Vagina (tissue), 2 donors: ENCODE data around the gene SWAP70. TPM values are rescaled to one million over a fixed set of nuclear protein-coding genes. Genes with fewer than 3 reads are reported as not detected.
"Not testable (repeated sequence)": the region's sequence is repeated elsewhere in the genome, so short reads cannot be mapped to it uniquely, and the experiment has no call there.

Source experiments
- DNase-seq, 2 donors: peaks; one replicate each; pipeline ENCODE4 v3.0.0-alpha.2; 2017; ENCODE audit errors: extremely low spot score in 2 of 2
- H3K27ac ChIP-seq: fragments of 200-600 bp; sonication (generic); one replicate; pipeline ENCODE4 v1.5.1; 2019
- H3K27me3 ChIP-seq: fragments of 200-600 bp; sonication (generic); one replicate; pipeline ENCODE4 v1.5.1; 2019
- H3K36me3 ChIP-seq, 2 donors: fragments of 200-600 bp; sonication (generic); one replicate each; pipeline ENCODE4 v1.5.1; 2017 to 2019
- H3K4me1 ChIP-seq: fragments of 200-600 bp; sonication (generic); one replicate; pipeline ENCODE4 v1.5.1; 2019
- H3K4me3 ChIP-seq, 2 donors: fragments of 200-600 bp; sonication (generic); 1 replicate in 1 of 2; 2 replicates in 1 of 2; pipeline ENCODE4 v1.5.1; 2016 to 2019
- H3K9me3 ChIP-seq: fragments of 200-600 bp; sonication (generic); one replicate; pipeline ENCODE4 v1.5.1; 2019
- CTCF ChIP-seq, 3 experiments: fragments of 450-650 bp in 2 of 3; fragments of 200-600 bp in 1 of 3; sonication (generic) in 1 of 3; IDR thresholded peaks; one replicate each; pipeline ENCODE4 v1.5.1; 2017 to 2019; ENCODE audit warnings: antibody characterized with exemption in 3 of 3, mild to moderate bottlenecking in 2 of 3, moderate library complexity in 2 of 3
- POLR2A ChIP-seq, 2 donors: fragments of 450-650 bp; IDR thresholded peaks; one replicate each; pipeline ENCODE4 v1.6.1; 2017; ENCODE audit warnings: antibody characterized with exemption in 2 of 2, mild to moderate bottlenecking in 2 of 2, moderate library complexity in 2 of 2
- POLR2AphosphoS5 ChIP-seq, 2 donors: sonication (generic); formaldehyde crosslinking; IDR thresholded peaks; one replicate each; pipeline ENCODE4 v1.9.0; 2017; ENCODE audit warnings: antibody characterized with exemption in 2 of 2, mild to moderate bottlenecking in 2 of 2, low read depth in 1 of 2; ENCODE audit not compliant: insufficient read depth in 1 of 2
- intact Hi-C: fragments of 100-400 bp; cut with DNase I; formaldehyde crosslinking; loops from one replicate; pipeline ENCODE4 v1.15.1; 2023
- total RNA-seq: library from RNA; depleted of rRNA; stranded (reverse); fragments of >200 nt; gene quantifications from one replicate; pipeline ENCODE4 v1.2.3, GENCODE V29; 2016

The SWAP70 gene
- total RNA-seq, 1 donor from 2014 or later: 32.2 TPM

- no peak overlapping the region for H3K27ac ChIP-seq
- no peak for TF ChIP-seq CTCF (IDR thresholded peaks at IDR 0.05)
- no peak for TF ChIP-seq POLR2AphosphoS5 (IDR thresholded peaks at IDR 0.05; ENCODE audit: insufficient read depth in 1 of 2, low read depth in 1 of 2)
- no peak for TF ChIP-seq POLR2A (IDR thresholded peaks at IDR 0.05)
- no peak for DNase-seq
- H3K27me3 ChIP-seq: no peaks in the 10 kb centered on the region
- H3K9me3 ChIP-seq: no peaks in the 10 kb centered on the region
- H3K36me3 ChIP-seq: peaks cover 0 to 36% of the 10 kb centered on the region in 2 donors
- intact Hi-C loops: no loop called here
- no peaks in the 10 kb centered on the region for H3K4me1 ChIP-seq
- H3K4me3 ChIP-seq: no peak overlapping the region
Observed at GRCh38 chr11:9740202-9740883, 76.5 kb downstream of the SWAP70 start.

GRCh38 chr11:9741260-9741659, 77.4 kb downstream of the SWAP70 start:
- DNase-seq: no peak
- intact Hi-C loops: no loop called here
- no peaks in the 10 kb centered on the region for H3K9me3 ChIP-seq
- peaks cover 0 to 40% of the 10 kb centered on the region in 2 donors for H3K36me3 ChIP-seq
- H3K27ac ChIP-seq: no peak overlapping the region
- TF ChIP-seq CTCF (IDR thresholded peaks at IDR 0.05) (no peak), POLR2AphosphoS5 (IDR thresholded peaks at IDR 0.05; ENCODE audit: insufficient read depth in 1 of 2, low read depth in 1 of 2) (no peak), POLR2A (IDR thresholded peaks at IDR 0.05) (no peak)
- no peaks in the 10 kb centered on the region for H3K4me1 ChIP-seq
- H3K27me3 ChIP-seq: no peaks in the 10 kb centered on the region
- no peak overlapping the region for H3K4me3 ChIP-seq

GRCh38 chr11:9743512-9743911, 79.6 kb downstream of the SWAP70 start:
- H3K27ac ChIP-seq, H3K9me3 ChIP-seq, intact Hi-C loops, H3K27me3 ChIP-seq, H3K4me1 ChIP-seq, DNase-seq, H3K4me3 ChIP-seq: not testable (repeated sequence)
- peaks cover 0 to 29% of the 10 kb centered on the region in 2 donors for H3K36me3 ChIP-seq

GRCh38 chr11:9745411-9746211, 81.7 kb downstream of the SWAP70 start:
- intact Hi-C loops: no loop called here
- Histone ChIP-seq H3K4me1 (no peaks in the 10 kb centered on the region), H3K27ac (no peak overlapping the region), H3K27me3 (no peaks in the 10 kb centered on the region), H3K9me3 (no peaks in the 10 kb centered on the region), H3K36me3 (peaks cover 0 to 34% of the 10 kb centered on the region in 2 donors), H3K4me3 (no peak overlapping the region)
- TF ChIP-seq POLR2A (IDR thresholded peaks at IDR 0.05) (no peak), CTCF (IDR thresholded peaks at IDR 0.05) (no peak), POLR2AphosphoS5 (IDR thresholded peaks at IDR 0.05; ENCODE audit: insufficient read depth in 1 of 2, low read depth in 1 of 2) (no peak)
- DNase-seq: no peak

GRCh38 chr11:9747229-9747628, 83.4 kb downstream of the SWAP70 start:
- Histone ChIP-seq H3K27me3 (no peaks in the 10 kb centered on the region), H3K27ac (no peak overlapping the region), H3K36me3 (peaks cover 0 to 28% of the 10 kb centered on the region in 2 donors), H3K4me3 (no peak overlapping the region), H3K9me3 (no peaks in the 10 kb centered on the region), H3K4me1 (no peaks in the 10 kb centered on the region)
- intact Hi-C loops: no loop called here
- TF ChIP-seq POLR2AphosphoS5 (IDR thresholded peaks at IDR 0.05; ENCODE audit: insufficient read depth in 1 of 2, low read depth in 1 of 2): no peak
- TF ChIP-seq CTCF (IDR thresholded peaks at IDR 0.05): no peak
- no peak for TF ChIP-seq POLR2A (IDR thresholded peaks at IDR 0.05)
- DNase-seq: no peak
